K562 (cell line): ENCODE data around the gene ARID4B. TPM values are rescaled to one million over a fixed set of nuclear protein-coding genes. Genes with fewer than 3 reads are reported as not detected.

Experiments used
- ATAC-seq: fragments of 200-7000 bp; cut with Tn5 transposase; 3 replicates; pipeline ENCODE4 v1.9.1; 2020; ENCODE audit warnings: moderate library complexity
- BruUV-seq: library from RNA; stranded (reverse); fragments of 400-500 nt; replicated peaks from 2 replicates; lab custom pipeline; 2021; lab: Mats Ljungman, UMichigan
- CTCF ChIA-PET: fragments of 300-600 bp; formaldehyde crosslinking; extraction: SDS; loops from one replicate; lab custom pipeline; 2021; ENCODE audit warnings: low intra/inter-chr PET ratio; lab: Yijun Ruan, JAX
- POLR2A ChIA-PET: fragments of 300-600, 350-650 bp; sonication (Branson Sonifier 250); formaldehyde crosslinking; extraction: SDS; loops from one replicate; lab custom pipeline; 2021; ENCODE audit warnings: antibody characterized with exemption, inconsistent platforms; lab: Yijun Ruan, JAX
- DNase-seq, 4 experiments: peaks; one replicate each; pipeline versions ENCODE4 v3.0.0 to v3.0.0-alpha.2; 2011 to 2018; ENCODE audit warnings: low spot score in 3 of 4, mixed read lengths in 3 of 4; ENCODE audit errors: extremely low read depth in 1 of 4
- FAIRE-seq: peaks from 2 replicates; lab custom pipeline; 2011; peaks lifted over from hg19 to GRCh38; lab: Jason Lieb, UNC
- H2AFZ ChIP-seq: 2 replicates; pipeline ENCODE4 v1.6.0; 2011; ENCODE audit warnings: low read depth, low read length, control low read depth, inconsistent platforms
- H3K27ac ChIP-seq: fragments of 200-600 bp; 3 replicates; pipeline ENCODE4 v1.8.0; 2011; ENCODE audit warnings: low read depth, mild to moderate bottlenecking, control low read depth, inconsistent platforms, low read length, moderate library complexity, mixed read lengths; ENCODE audit errors: extremely low read depth
- H3K27me3 ChIP-seq, 2 experiments: fragments of 300-600 bp in 1 of 2; 2 replicates in 1 of 2; 3 replicates in 1 of 2; pipeline versions ENCODE4 v1.6.0 to v1.8.0; 2011; ENCODE audit warnings: inconsistent platforms in 2 of 2, low read length in 2 of 2, mild to moderate bottlenecking in 1 of 2, mixed read lengths in 1 of 2, moderate library complexity in 1 of 2; ENCODE audit not compliant: control insufficient read depth in 2 of 2, insufficient read depth in 2 of 2
- H3K36me3 ChIP-seq: fragments of 300-600 bp; 3 replicates; pipeline ENCODE4 v1.8.0; 2011; ENCODE audit warnings: mild to moderate bottlenecking, low read length, inconsistent platforms; ENCODE audit not compliant: control insufficient read depth, insufficient read depth
- H3K4me1 ChIP-seq, 2 experiments: fragments of 200-600 bp in 1 of 2; replicated peaks in 1 of 2; 2 replicates in 1 of 2; 3 replicates in 1 of 2; pipeline versions ENCODE4 v1.5.1 to v1.8.0; 2011; ENCODE audit warnings: inconsistent platforms in 2 of 2, low read length in 2 of 2, mild to moderate bottlenecking in 1 of 2, mixed read lengths in 1 of 2, moderate library complexity in 1 of 2; ENCODE audit not compliant: control insufficient read depth in 2 of 2, insufficient read depth in 2 of 2
- H3K4me2 ChIP-seq: 2 replicates; pipeline ENCODE4 v1.6.1; 2011; ENCODE audit warnings: low read length, control low read depth, inconsistent platforms, mixed read lengths; ENCODE audit not compliant: insufficient read depth
- H3K4me3 ChIP-seq: fragments of 200-600 bp; sonication (generic), shearing (Covaris generic); 2 replicates; pipeline ENCODE4 v1.5.1; 2016; ENCODE audit warnings: control low read depth, inconsistent platforms
- H3K79me2 ChIP-seq: fragments of 200-600 bp; 3 replicates; pipeline ENCODE4 v1.8.0; 2011; ENCODE audit warnings: low read length, inconsistent platforms; ENCODE audit not compliant: control insufficient read depth, insufficient read depth
- H3K9ac ChIP-seq, 2 experiments: 2 replicates each; pipeline versions ENCODE4 v1.6.0 to v1.6.1; 2011; ENCODE audit warnings: low read depth in 2 of 2, low read length in 2 of 2, control low read depth in 1 of 2, inconsistent platforms in 1 of 2, mild to moderate bottlenecking in 1 of 2, mixed read lengths in 1 of 2; ENCODE audit not compliant: insufficient read depth in 1 of 2
- H3K9me1 ChIP-seq: one replicate; pipeline ENCODE4 v1.6.0; 2011; ENCODE audit warnings: inconsistent platforms, mild to moderate bottlenecking, low read length, moderate library complexity; ENCODE audit not compliant: control insufficient read depth, insufficient read depth
- H3K9me3 ChIP-seq: replicated peaks from 2 replicates; pipeline ENCODE4 v1.5.1; 2011; ENCODE audit warnings: low read depth, low read length, inconsistent platforms; ENCODE audit not compliant: control insufficient read depth, insufficient read depth
- H4K20me1 ChIP-seq: replicated peaks from 2 replicates; pipeline ENCODE4 v1.6.1; 2011; ENCODE audit warnings: low read length, inconsistent platforms, mixed read lengths; ENCODE audit not compliant: control insufficient read depth, insufficient read depth
- ERF ChIP-seq: fragments of 450-650 bp; formaldehyde crosslinking; IDR thresholded peaks from 2 replicates; pipeline ENCODE4 v1.4.0; 2020; ENCODE audit warnings: mild to moderate bottlenecking, mixed read lengths
- TARDBP ChIP-seq: fragments of 450-650 bp; IDR thresholded peaks from 2 replicates; pipeline ENCODE4 v1.6.1; 2016
- ZC3H4 ChIP-seq: sonication (generic); formaldehyde crosslinking; IDR thresholded peaks from 2 replicates; pipeline ENCODE4 v1.9.0; 2021; ENCODE audit warnings: missing genetic modification reagents, borderline replicate concordance
- ZFP91 ChIP-seq: sonication (generic); formaldehyde crosslinking; IDR thresholded peaks from 2 replicates; pipeline ENCODE4 v1.8.0; 2022; ENCODE audit warnings: mild to moderate bottlenecking, missing genetic modification reagents
- ZNF134 ChIP-seq: fragments of 250-450 bp; sonication (Bioruptor Pico); conservative IDR thresholded peaks from 2 replicates; pipeline ENCODE4 v1.4.0; 2020
- ZNF354B ChIP-seq: fragments of 250-450 bp; sonication (Bioruptor Pico); IDR thresholded peaks from 2 replicates; pipeline ENCODE4 v1.4.0; 2020
- ZNF431 ChIP-seq: sonication (generic); formaldehyde crosslinking; IDR thresholded peaks from 2 replicates; pipeline ENCODE4 v1.8.0; 2022; ENCODE audit warnings: mild to moderate bottlenecking, missing genetic modification reagents
- ZSCAN29 ChIP-seq: fragments of 450-650 bp; IDR thresholded peaks from 2 replicates; pipeline ENCODE4 v1.6.1; 2017
- WGBS: fragments of 100-300 bp; shearing (Covaris generic); methylation state at CpG from one replicate; pipeline ENCODE4 v1.1.6; 2016; ENCODE audit warnings: low coverage, mixed read lengths; ENCODE audit not compliant: insufficient coverage; ENCODE audit errors: missing lambda C conversion rate; 5-methylcytosine and 5-hydroxymethylcytosine counted together
- in situ Hi-C: fragments of 300-500 bp; cut with MboI; formaldehyde crosslinking; loops from 4 replicates; pipeline ENCODE4 v1.15.0; 2018; ENCODE audit warnings: inconsistent platforms, mixed read lengths
- intact Hi-C: fragments of 100-400 bp; cut with micrococcal nuclease; formaldehyde crosslinking; loops from 2 replicates; pipeline ENCODE4 v1.14.2; 2022
- polyA plus RNA-seq, 8 experiments: library from polyadenylated mRNA; depleted of rRNA in 4 of 8; stranded (reverse) in 5 of 8; unstranded in 3 of 8; fragments of >200 nt; fragmentation: Nextera tagmentation in 2 of 8; fragmentation: Illumina TruSeq in 1 of 8; extraction: Ambion mirVana in 2 of 8; extraction: Trizol in 1 of 8; gene quantifications; 2 replicates each; pipeline versions ENCODE4 v1.2.1 to v1.2.3, GENCODE V29; 2011 to 2014; ENCODE audit warnings: inconsistent platforms in 1 of 8, missing spikeins in 1 of 8
- total RNA-seq, 7 experiments: library from RNA; depleted of rRNA in 6 of 7; stranded (reverse); fragments of >200 nt in 6 of 7; fragmentation: Illumina TruSeq in 2 of 7; extraction: Trizol in 2 of 7; gene quantifications; 2 replicates each; pipeline versions ENCODE4 v1.2.1 to v1.2.3, GENCODE V29; 2011 to 2021; ENCODE audit warnings: low replicate concordance in 1 of 7
- TF ChIP-seq, protein P1 (sequence below): fragments of 450-650 bp; formaldehyde crosslinking; IDR thresholded peaks from 2 replicates; pipeline ENCODE4 v1.4.0; 2020; ENCODE audit warnings: mild to moderate bottlenecking, moderate library complexity
- TF ChIP-seq, protein P2 (sequence below): fragments of 250-450 bp; sonication (Bioruptor Pico); IDR thresholded peaks from 2 replicates; pipeline ENCODE4 v1.9.0; 2021; ENCODE audit warnings: mild to moderate bottlenecking
- TF ChIP-seq, protein P3 (sequence below): sonication (generic); formaldehyde crosslinking; IDR thresholded peaks from 2 replicates; pipeline ENCODE4 v1.8.1; 2023; ENCODE audit warnings: mild to moderate bottlenecking, missing genetic modification reagents, moderate library complexity
- TF ChIP-seq, protein P4 (sequence below): fragments of 450-650 bp; formaldehyde crosslinking; IDR thresholded peaks from 2 replicates; pipeline ENCODE4 v1.4.0; 2022; ENCODE audit warnings: mild to moderate bottlenecking, moderate library complexity

The ARID4B gene
- total and polyA plus RNA-seq, 9 of the 15 experiments (the other 6 are each of a cell fraction or from before 2014, with no cell fraction given), result 8.4 to 38.9 (median 18.5) TPM

GRCh38 chr1:235147269-235147668 is 180.7 kb downstream of the ARID4B start:
- in situ Hi-C loops, result no loop called here
- no peak for ATAC-seq
- no TSS peak for BruUV-seq

More at GRCh38 chr1:235147269-235147668, 180.7 kb downstream of the ARID4B start:
- intact Hi-C loops, result no loop called here
- ChIA-PET POLR2A (interaction anchor here (0.7 to 2.5 kb wide), 2 partner anchors 11 to 1739 kb away, joined by 3 to 7 read pairs; no protein-coding TSS in a partner anchor), CTCF (no interaction called here)
- no peak for FAIRE-seq
- no peak for DNase-seq
- Histone ChIP-seq H3K27ac (no peak overlapping the region), H2AFZ (no peak overlapping the region), H3K79me2 (peaks cover 15% of the 10 kb centered on the region; the same call in 2 of the 3 replicates), H3K36me3 (peaks cover 94% of the 10 kb centered on the region), H3K9ac (no peak overlapping the region), H3K27me3 (no peaks in the 10 kb centered on the region), H3K9me3 (0 out of 2 replicates have a peak, but pooled peaks cover 2% of the 10 kb centered on the region), H3K4me2 (no peak overlapping the region), H4K20me1 (no peaks in the 10 kb centered on the region; the same call in 1 of the 2 replicates), H3K4me3 (no peak overlapping the region), H3K9me1 (no peaks in the 10 kb centered on the region), H3K4me1 (no peaks in the 10 kb centered on the region)
- 98% methylated on average over 4 of the region's 4 CpGs for whole genome bisulfite sequencing
- TF ChIP-seq ZC3H4 (CRISPR knock-in tag), result no peak
- TF ChIP-seq ZNF354B (CRISPR knock-in tag), result no peak
- TF ChIP-seq, protein P1, sequence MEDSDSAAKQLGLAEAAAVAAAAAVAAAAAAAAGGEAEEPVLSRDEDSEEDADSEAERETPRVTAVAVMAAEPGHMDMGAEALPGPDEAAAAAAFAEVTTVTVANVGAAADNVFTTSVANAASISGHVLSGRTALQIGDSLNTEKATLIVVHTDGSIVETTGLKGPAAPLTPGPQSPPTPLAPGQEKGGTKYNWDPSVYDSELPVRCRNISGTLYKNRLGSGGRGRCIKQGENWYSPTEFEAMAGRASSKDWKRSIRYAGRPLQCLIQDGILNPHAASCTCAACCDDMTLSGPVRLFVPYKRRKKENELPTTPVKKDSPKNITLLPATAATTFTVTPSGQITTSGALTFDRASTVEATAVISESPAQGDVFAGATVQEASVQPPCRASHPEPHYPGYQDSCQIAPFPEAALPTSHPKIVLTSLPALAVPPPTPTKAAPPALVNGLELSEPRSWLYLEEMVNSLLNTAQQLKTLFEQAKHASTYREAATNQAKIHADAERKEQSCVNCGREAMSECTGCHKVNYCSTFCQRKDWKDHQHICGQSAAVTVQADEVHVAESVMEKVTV (CRISPR knock-in tag), result no peak
- TF ChIP-seq ZNF431 (CRISPR knock-in tag), result no peak
- TF ChIP-seq ZFP91 (CRISPR knock-in tag), result no peak
- TF ChIP-seq ZNF134, result no peak
- TF ChIP-seq, protein P2, sequence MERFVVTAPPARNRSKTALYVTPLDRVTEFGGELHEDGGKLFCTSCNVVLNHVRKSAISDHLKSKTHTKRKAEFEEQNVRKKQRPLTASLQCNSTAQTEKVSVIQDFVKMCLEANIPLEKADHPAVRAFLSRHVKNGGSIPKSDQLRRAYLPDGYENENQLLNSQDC (CRISPR knock-in tag), result no peak
- TF ChIP-seq, protein P3, sequence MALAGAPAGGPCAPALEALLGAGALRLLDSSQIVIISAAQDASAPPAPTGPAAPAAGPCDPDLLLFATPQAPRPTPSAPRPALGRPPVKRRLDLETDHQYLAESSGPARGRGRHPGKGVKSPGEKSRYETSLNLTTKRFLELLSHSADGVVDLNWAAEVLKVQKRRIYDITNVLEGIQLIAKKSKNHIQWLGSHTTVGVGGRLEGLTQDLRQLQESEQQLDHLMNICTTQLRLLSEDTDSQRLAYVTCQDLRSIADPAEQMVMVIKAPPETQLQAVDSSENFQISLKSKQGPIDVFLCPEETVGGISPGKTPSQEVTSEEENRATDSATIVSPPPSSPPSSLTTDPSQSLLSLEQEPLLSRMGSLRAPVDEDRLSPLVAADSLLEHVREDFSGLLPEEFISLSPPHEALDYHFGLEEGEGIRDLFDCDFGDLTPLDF (CRISPR knock-in tag), result no peak
- TF ChIP-seq, protein P4, sequence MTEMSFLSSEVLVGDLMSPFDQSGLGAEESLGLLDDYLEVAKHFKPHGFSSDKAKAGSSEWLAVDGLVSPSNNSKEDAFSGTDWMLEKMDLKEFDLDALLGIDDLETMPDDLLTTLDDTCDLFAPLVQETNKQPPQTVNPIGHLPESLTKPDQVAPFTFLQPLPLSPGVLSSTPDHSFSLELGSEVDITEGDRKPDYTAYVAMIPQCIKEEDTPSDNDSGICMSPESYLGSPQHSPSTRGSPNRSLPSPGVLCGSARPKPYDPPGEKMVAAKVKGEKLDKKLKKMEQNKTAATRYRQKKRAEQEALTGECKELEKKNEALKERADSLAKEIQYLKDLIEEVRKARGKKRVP, result no peak
- no peak for TF ChIP-seq ERF (CRISPR knock-in tag)
- TF ChIP-seq TARDBP, result no peak
- no peak for TF ChIP-seq ZSCAN29
